ENCODE data around the gene STAB1. TPM values are rescaled to one million over a fixed set of nuclear protein-coding genes. Genes with fewer than 3 reads are reported as not detected.

STAB1 gene
- total RNA-seq, 1 donor from 2014 or later, result 152 TPM

DNA sequence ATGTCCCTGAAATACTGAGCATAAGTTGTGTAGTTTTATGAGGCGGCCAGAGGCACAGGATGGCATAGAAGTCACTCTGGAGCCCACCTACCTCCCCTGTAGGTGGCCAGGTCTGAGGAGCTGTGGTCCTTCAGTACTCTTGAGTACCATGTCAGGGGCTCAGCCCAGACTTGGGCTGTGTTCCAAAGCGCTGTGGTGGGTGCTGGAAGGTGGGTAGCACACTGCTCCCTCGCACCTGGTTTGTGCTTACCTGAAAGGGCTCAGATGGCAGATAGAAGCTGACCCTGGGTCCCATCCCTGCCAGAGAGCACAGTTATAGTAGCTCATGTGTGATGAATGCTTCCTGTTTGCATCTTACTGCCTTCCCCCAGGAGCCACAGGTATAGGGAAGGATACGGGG is 24.2 kb upstream of the STAB1 start:
- H3K36me3 ChIP-seq, result peaks cover 42% of the 10 kb centered on the region
- ATAC-seq (no peak), DNase-seq (peak; percentile 51)
- TF ChIP-seq CTCF (IDR thresholded peaks at IDR 0.05), result no peak
- H3K27me3 ChIP-seq, result no peaks in the 10 kb centered on the region
- H3K27ac ChIP-seq, result no peak overlapping the region
- peaks cover 20% of the 10 kb centered on the region for H3K4me1 ChIP-seq
- H3K4me3 ChIP-seq, result no peak overlapping the region
- intact Hi-C loops (cut with DNase I), result loop anchor here (10.0 kb wide), 1 partner anchor 54 kb away; no protein-coding TSS in a partner anchor
- no peaks in the 10 kb centered on the region for H3K9me3 ChIP-seq

- peak; percentile 71 for TF ChIP-seq CTCF (IDR thresholded peaks at IDR 0.05)
- H3K4me3 ChIP-seq, result no peak overlapping the region
- intact Hi-C loops (cut with DNase I), result loop anchor here (10.0 kb wide), 1 partner anchor 53 kb away; no protein-coding TSS in a partner anchor
- peaks cover 48% of the 10 kb centered on the region for H3K36me3 ChIP-seq
- H3K27ac ChIP-seq, result no peak overlapping the region
- no peaks in the 10 kb centered on the region for H3K27me3 ChIP-seq
- no peaks in the 10 kb centered on the region for H3K9me3 ChIP-seq
- H3K4me1 ChIP-seq, result peaks cover 20% of the 10 kb centered on the region
- DNase-seq, result peak; percentile 88
- peak; percentile 87 for ATAC-seq
These were observed 23.5 kb upstream of the STAB1 start for GRCh38 chr3:52471371-52472238.

GRCh38 chr3:52472239-52473000 is 22.7 kb upstream of the STAB1 start:
- H3K36me3 ChIP-seq, result peaks cover 57% of the 10 kb centered on the region
- TF ChIP-seq CTCF (IDR thresholded peaks at IDR 0.05), result no peak
- H3K9me3 ChIP-seq, result no peaks in the 10 kb centered on the region
- H3K4me1 ChIP-seq, result peaks cover 20% of the 10 kb centered on the region
- H3K4me3 ChIP-seq, result no peak overlapping the region
- peak; percentile 52 for DNase-seq
- H3K27ac ChIP-seq, result no peak overlapping the region
- no peaks in the 10 kb centered on the region for H3K27me3 ChIP-seq
- intact Hi-C loops (cut with DNase I), result loop anchor here (10.0 kb wide), 1 partner anchor 52 kb away; no protein-coding TSS in a partner anchor
- no peak for ATAC-seq

- intact Hi-C loops (cut with DNase I), result loop anchor here (10.0 kb wide), 1 partner anchor 52 kb away; no protein-coding TSS in a partner anchor
- peaks cover 20% of the 10 kb centered on the region for H3K4me1 ChIP-seq
- H3K9me3 ChIP-seq, result no peaks in the 10 kb centered on the region
- H3K27ac ChIP-seq, result no peak overlapping the region
- no peak for TF ChIP-seq CTCF (IDR thresholded peaks at IDR 0.05)
- H3K36me3 ChIP-seq, result peaks cover 63% of the 10 kb centered on the region
- ATAC-seq, result no peak
- DNase-seq, result no peak
- no peak overlapping the region for H3K4me3 ChIP-seq
- no peaks in the 10 kb centered on the region for H3K27me3 ChIP-seq
These were observed 22.1 kb upstream of the STAB1 start for GRCh38 chr3:52473026-52473425.

DNA sequence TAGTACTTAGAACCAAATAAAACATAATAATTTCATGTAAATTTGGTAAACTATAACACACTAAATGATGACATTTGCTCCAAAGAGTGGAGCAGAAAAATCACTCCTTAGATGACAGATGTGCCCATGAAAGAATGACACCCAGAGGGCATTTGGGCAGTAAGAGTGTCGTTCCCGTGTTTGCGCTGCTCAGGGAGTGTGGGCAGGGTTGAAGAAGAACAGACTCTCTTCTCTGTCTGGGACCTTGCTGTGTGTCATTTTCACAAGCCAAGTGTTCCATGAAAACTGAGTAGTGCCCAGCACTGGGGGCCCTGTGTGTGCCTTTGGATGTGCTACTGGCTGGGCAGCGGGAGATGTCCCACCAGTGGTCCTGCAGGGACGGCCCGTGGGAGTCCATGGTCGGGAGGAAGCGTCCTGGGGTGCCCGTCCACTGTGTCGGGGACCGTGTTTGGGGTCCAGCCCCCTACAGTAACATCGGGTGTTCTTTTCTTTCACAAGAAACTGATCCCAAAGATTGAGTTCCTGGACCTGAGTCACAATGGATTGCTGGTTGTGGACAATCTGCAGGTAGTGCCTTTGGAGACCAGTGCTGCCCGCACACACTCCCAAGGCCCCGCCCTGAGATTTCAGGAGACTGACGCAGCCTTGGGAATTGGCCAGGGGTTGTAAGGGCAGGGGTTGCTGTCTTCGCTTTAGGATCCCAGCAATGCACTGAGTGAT is 17.9 kb upstream of the STAB1 start:
- intact Hi-C loops (cut with DNase I), result loop anchor here (10.0 kb wide), 1 partner anchor 48 kb away; no protein-coding TSS in a partner anchor
- H3K4me3 ChIP-seq, result no peak overlapping the region
- H3K4me1 ChIP-seq, result peaks cover 4% of the 10 kb centered on the region
- TF ChIP-seq CTCF (IDR thresholded peaks at IDR 0.05), result no peak
- peak; percentile 50 for DNase-seq
- ATAC-seq, result no peak
- peaks cover 97% of the 10 kb centered on the region for H3K36me3 ChIP-seq
- no peaks in the 10 kb centered on the region for H3K9me3 ChIP-seq
- H3K27me3 ChIP-seq, result no peaks in the 10 kb centered on the region
- no peak overlapping the region for H3K27ac ChIP-seq
